HG03064 (cell line): Measurements from ENCODE around the gene THOC5.

Source experiments
- ATAC-seq: cut with Tn5 transposase; IDR thresholded peaks from one replicate; pipeline ENCODE4 v1.9.1; 2021; ENCODE audit warnings: low read depth; ENCODE audit not compliant: unreplicated experiment

The THOC5 gene

DNA sequence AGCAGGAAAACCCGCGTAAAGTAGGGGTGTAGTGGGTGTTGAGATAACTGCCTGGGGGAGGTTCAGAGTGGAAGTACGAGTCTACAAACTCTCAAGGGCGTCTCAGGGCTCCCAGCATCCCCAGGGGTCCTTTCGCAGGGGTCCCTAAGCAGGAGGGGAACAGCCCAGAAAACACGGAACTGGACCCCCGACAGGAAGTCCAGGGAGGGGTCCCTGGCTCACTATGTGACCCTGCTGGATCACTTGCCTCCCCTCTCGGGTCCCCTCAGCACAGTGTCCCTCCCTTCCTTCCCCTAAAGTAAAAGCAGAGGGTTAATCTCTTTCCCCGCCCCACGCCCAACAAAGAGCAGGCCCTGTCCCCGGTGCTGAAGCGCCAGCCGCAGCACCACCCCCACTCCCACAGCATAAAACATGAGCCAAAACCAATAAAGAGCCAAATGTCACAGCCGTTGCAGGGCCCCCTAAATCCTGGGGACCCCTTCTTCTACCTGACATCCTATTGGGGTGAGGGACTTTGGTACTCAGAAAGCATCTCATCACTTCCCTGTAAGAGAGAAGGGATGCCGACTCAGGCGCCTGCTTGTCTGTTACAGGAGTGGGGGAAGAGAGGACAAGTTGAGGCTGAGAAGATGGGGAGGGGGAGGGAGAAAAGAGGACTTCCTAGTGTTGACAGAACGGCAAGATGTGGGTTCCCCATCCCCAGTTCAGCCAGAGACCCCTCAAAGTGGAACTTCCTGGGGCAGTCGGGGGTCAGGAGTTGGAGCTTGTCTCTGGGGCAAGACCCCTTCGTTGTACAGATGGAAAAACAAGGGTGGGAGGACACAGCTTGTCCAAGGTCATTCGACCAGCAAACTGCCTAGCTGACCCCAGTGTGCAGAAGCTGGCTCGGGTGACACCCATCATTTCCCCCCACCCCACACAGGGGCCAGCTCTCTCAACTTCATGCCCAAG lies 75.0 kb downstream of the THOC5 start:
- no peak for ATAC-seq

DNA sequence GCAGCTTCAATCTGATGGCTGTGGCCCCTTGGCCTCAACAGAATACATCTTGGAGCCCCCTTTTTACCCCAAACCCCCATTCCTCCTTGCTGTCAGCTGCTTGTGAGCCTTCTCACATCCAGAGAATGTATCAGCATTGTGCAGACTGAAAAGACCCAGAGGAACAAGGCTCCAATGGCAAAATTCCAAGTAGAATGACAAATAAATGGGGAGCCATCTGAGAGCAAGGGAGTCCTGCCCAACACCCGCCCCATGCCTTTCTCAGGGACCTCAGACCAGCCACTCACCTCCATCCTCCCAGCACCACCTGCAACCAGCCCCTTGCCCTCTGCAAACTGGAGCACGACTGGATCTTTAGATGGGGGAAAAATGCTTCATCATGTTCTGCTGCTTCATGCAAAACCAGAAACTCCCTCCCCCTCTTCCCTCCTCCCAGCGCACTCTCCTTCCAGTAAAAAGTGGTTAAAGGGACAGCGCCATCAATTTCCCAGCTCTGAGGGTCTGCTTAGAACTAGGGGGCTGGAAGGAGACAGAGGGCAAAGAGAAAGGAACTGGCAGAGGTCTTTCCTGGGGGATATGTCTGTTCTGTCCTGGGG lies 75.7 kb downstream of the THOC5 start:
- no peak for ATAC-seq

DNA sequence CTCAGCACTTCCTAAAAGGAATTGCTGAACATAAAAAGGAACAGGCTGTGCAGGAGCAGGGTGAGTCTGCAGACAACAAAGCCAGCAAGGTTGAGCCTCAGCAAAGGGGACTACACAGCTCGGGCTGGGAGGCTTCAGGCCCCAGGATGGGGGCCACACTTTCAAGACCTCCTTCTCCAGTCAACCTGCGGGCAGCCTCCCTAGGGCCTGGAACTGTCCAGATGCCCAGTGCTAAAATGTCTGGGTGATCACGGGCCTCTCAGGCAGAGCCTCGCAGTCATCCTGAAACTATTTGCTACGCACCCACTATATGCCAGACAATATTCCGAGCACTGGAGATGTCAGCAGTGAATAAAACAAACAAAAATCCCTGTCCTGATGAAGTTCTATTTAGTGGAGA lies 77.4 kb downstream of the THOC5 start:
- ATAC-seq = no peak

DNA sequence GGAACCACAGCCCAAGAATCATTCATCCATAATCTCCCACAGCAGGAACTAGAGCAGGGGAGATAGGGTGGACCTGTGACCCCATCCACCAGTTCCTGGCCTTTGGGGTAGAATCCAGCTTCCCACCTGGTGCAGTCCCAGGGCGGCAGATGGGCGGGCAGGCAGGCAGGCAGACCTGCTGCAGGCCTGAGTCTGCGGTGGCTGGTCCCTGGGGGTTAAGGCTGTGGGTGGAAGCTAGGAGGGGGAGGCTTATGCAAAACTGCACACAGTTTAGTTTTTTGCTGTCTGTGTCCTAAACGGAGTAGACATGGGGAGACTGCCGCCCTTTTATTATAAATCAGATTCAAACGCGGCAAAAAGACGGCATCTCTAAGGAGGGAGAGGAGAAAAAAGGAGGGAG lies 78.0 kb downstream of the THOC5 start:
- no peak for ATAC-seq

DNA sequence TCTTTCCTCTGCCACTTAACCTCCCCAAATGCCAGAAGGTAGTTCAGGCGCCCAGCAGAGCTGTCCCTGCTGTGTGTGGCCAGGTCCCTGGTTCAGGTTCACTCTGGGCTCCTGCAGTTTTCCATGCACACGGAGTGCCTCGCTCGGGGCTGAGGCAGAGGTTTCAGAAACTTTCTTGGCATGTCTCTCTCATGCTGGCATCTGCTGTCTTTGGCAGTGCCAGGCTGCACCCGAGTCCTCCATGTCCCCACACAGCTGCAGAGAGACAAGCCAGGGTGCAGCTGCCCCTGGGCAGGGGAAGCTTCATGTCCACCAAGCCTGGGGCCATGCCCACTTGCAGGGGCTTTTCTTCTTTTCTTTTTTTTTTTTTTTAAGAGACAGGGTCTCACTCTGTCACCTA lies 80.6 kb downstream of the THOC5 start:
- no peak for ATAC-seq

DNA sequence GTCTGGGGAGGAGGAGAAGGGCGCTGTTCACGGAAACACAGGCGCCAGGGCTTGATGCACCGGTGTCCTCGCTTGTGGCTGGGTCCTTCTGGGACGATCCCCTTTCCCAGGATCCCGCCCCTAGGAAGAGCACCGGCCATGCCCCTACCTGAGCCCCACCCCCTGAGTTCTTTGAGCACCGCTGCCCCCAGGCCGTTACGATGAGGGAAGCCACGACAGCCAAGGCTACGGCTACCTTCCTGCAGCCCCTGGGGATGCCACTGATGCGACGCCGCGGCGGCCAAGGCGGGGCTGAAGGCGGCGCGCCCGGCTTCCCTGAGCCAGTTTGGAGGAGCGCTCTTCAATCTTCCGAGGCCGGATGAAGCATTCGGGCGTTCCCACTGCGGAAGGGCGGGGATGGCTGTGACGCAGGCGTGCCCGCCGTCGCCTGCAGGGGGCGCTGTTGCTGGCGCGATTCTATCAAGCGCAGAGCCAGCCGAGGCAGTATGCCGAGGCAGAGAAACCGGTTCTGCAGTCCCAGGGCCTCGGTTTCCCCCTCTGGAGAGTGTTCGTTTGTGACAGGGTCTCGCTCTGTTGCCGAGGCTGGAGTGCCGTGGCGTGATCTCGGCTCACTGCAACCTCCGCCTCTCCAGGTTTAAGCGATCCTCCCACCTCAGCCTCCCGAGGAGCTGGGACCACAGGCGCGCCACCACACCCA lies 83.2 kb downstream of the THOC5 start:
- ATAC-seq = no peak

DNA sequence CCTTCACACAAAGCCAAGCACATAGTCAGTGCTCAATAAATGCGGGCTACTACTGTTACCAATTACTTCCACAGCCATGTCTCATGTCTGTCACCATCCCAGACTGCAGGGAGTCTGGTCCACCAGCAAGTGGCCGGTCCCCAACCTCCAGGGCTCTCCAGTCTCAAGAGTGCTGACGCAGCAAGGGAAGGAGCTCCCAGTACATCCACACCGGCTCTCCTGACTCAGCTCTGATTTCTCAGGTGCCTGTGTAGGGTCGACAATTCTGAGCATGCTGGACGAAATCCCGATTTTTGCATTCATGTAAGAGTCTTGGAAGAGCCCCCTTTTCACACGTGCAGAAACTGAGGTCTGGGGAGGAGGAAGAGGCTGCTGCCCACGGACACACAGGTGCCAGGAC lies 83.8 kb downstream of the THOC5 start:
- ATAC-seq = no peak

DNA sequence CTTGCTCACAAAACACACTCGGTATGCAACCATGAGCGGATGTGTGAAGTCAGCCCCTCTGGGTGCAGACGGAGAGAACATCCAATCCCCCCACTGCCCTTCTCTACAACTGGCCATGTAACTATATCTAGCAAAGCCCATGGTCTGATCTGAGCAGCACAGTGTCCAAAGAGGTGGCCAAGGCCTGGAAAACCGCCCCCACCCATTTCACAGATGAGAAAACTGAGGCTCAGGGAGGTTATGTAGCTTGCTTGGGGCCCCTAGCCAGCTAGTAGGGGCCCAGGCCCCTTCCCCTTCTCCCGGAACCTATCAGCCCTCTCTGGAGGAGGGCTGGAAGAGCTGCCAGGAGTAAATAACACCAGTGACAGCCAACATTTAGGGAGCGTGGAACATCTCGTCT lies 89.0 kb downstream of the THOC5 start:
- ATAC-seq = no peak

DNA sequence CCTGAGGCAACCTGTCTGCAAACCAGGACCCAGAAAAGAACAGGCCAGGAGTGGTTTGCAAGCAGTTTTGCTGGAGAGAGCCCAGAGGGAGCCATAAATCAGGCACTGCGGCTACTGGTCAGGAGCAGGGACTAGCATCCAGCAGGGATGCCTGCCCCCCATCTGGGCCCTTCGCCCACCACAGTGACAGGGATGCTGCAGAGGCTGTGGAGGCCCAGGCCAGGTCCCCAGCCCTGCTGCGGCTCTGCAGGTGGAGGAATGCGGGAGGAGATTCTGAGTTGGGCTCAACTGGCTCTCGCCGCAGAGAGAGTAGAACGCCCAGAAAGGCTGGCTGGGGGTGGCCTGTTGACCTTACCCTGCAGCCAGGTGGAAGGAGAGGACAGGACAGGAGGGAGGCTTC lies 89.9 kb downstream of the THOC5 start:
- no peak for ATAC-seq

DNA sequence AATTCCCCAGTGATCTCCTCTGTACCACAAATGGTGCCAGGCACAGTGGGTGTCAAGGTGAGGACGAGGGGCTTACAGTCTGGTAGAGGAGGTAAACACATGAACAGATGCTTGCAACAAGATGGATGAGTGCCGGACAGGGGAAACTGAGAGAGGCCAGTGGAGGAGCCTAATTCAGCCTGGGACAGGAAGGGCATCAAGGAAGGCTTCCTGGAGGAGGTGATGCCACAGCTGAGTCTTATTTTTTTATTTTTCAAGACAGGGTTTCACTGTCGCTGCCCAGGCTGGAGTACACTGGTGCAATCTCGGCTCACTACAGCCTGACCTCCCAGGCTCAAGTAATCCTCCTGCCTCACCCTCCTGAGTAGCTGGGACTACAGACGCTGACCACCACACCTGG lies 92.3 kb downstream of the THOC5 start:
- ATAC-seq = no peak

DNA sequence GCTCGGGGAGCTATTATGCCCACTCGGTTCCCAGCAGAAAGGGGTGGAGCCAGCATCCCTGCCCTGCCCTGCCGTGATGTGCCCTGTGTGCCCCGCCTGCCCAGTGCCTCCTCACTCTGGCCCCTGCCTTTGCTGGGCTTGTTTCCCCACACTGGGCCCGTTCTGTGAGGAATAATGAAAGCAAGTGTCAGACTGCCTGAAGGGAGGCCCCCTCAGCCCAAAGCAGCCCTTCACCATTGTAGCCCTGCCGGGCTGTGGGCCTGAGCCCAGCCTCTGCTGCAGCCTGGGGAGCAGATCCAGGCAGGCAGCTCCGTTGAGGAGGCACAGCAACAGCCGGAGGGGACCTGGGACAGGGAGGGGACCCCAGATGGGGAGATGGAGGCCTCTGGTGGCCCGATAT lies 93.8 kb downstream of the THOC5 start:
- ATAC-seq = no peak

DNA sequence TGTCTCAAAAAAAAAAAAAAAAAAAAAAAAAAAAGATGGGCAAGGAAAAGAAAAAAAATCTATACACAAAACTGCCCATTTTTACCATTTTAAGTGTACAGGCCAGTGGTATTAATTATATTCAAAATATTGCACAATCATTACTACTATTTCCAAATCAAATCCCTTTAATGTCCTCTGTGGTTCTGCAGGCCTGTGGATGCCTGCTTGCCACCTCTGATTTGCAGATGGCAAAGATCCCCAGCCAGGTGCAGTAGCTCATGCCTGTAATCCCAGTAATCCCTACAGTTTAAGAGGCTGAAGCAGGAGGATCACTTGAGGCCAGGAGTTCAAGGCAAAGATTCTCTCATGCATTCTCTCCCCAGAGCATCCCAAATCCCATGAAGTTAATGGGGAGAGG lies 95.0 kb downstream of the THOC5 start:
- ATAC-seq = no peak

DNA sequence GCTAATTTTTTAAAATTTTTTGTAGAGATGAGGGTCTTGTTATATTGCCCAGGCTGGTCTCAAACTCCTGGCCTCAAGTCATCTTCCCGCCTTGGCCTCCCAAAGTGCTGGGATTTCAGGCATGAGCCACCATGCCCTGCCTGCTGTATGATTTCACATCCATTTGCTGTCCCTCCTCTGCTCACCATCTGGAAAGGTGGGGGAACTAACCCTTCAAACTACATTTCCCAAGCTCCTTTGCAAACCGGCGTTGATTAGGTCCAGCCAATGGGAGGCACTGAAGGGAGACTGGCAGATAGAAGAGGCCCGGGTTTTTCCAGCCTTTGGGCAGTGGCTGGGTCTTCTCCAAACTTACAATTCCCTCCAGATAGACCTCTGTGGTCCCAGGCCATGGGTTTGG lies 95.8 kb downstream of the THOC5 start:
- ATAC-seq = no peak

DNA sequence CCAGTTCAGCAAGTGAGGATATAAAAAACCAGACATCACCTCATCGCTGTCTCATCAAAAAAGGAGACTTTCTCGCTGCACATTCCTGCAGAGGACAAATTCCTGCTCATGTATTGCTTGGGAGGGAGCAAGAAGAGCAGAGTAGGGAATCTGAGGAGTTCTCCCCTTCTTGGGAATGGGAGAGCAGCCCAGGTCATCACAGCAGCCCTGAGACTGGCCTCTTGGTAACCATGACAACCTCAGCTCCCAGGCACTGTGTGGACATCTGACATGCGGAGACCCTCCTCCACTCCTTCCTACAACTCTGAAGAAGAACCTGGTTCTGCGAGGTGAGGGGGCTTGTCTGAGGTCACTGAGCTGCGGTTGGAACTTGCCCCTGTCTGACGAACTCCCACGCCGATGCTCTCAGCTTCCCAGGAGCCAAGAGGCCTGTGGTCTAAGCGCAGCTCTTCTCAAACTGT lies 97.3 kb downstream of the THOC5 start:
- ATAC-seq = no peak
